ENCODE results near the gene CNIH1.

The CNIH1 gene

DNA sequence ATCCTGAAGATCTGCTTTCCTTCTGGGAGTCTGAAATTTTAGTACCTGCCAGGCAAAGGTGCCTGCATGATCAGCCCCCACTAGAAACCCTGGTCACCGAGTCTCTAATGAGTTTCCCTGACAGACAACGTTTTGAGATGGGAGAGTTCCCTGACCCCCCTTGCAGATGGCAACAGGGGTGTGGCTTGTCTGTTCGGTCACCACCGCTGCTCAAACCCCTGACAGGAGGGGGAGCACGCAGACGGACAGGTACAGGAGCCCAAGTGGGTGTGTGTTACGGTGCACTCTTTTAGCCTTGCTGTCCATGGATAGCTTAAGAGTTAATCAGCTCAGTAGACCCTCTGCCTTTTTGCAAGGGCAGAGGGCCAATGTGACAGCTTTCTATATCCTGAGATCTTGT is 63.7 kb downstream of the CNIH1 start:
- ATAC-seq: no peak

DNA sequence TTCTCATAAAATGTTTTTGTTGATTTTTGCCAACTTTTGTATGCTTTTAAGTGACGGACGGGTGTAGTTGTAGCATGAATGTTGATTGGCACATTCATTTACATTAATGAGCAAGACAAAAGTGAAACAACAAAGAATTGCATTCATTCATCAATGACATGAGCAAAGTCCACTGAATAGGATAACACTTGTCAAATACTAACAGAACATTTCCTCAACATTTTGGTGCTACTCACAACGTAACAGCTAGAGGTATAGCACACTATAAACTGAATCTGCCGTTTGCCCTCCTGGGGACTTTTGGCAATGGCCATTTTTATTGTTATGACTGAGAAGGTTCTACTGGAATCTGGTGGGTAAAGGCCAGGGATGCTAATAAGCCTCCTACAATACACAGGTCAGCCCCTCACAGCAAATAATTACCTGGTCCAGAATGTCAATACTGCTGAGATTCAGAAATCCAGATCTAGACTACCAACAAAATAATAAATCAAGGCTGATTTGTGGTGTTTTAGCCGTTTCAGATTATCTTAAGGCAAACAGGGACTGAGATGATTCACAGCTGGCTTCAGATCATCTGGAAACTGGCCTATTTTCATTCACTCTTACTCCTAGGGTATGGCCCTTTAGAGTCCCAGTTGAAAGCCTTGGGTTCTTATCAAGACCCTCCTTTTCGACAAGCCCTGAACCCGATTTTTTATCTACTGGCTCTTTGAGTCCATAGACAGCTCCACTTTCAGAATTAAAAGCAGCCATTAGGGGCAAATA is 66.9 kb downstream of the CNIH1 start:
- ATAC-seq: no peak

Measured in activated CD4-positive, CD25-positive, alpha-beta regulatory T cell treated with anti-CD3 and anti-CD28 coated beads, Interleukin-2, amount 50 U/mL, for 24 hours (primary cell).